K562 (cell line): ENCODE results near the gene RCC2. TPM values are rescaled to one million over a fixed set of nuclear protein-coding genes. Genes with fewer than 3 reads are reported as not detected.

Experiments
- TGIF2 ChIP-seq: sonication (generic); formaldehyde crosslinking; IDR thresholded peaks from 2 replicates; pipeline ENCODE4 v1.8.1; 2022; ENCODE audit warnings: mild to moderate bottlenecking, missing genetic modification reagents, moderate library complexity
- ZNF239 ChIP-seq: fragments of 250-450 bp; sonication (Bioruptor Pico); IDR thresholded peaks from 2 replicates; pipeline ENCODE4 v1.4.0; 2020; ENCODE audit warnings: mild to moderate bottlenecking
- polyA plus RNA-seq, 8 experiments: library from polyadenylated mRNA; depleted of rRNA in 4 of 8; stranded (reverse) in 5 of 8; unstranded in 3 of 8; fragments of >200 nt; fragmentation: Nextera tagmentation in 2 of 8; fragmentation: Illumina TruSeq in 1 of 8; extraction: Ambion mirVana in 2 of 8; extraction: Trizol in 1 of 8; gene quantifications; 2 replicates each; pipeline versions ENCODE4 v1.2.1 to v1.2.3, GENCODE V29; 2011 to 2014; ENCODE audit warnings: inconsistent platforms in 1 of 8, missing spikeins in 1 of 8
- total RNA-seq, 7 experiments: library from RNA; depleted of rRNA in 6 of 7; stranded (reverse); fragments of >200 nt in 6 of 7; fragmentation: Illumina TruSeq in 2 of 7; extraction: Trizol in 2 of 7; gene quantifications; 2 replicates each; pipeline versions ENCODE4 v1.2.1 to v1.2.3, GENCODE V29; 2011 to 2021; ENCODE audit warnings: low replicate concordance in 1 of 7
- TF ChIP-seq, protein P1 (sequence below), 2 experiments: fragments of 450-650 bp; IDR thresholded peaks; 2 replicates each; pipeline ENCODE4 v1.6.1; 2016; ENCODE audit warnings: mild to moderate bottlenecking in 2 of 2, borderline replicate concordance in 1 of 2, low read depth in 1 of 2, moderate library complexity in 1 of 2
- TF ChIP-seq, protein P2 (sequence below), 2 experiments: fragments of 450-650 bp in 1 of 2; sonication (generic) in 1 of 2; formaldehyde crosslinking in 1 of 2; IDR thresholded peaks; 2 replicates each; pipeline versions ENCODE4 v1.7.1 to v1.9.0; 2016 to 2022; ENCODE audit warnings: inconsistent platforms in 1 of 2, mild to moderate bottlenecking in 1 of 2, missing genetic modification reagents in 1 of 2

Gene RCC2
- total and polyA plus RNA-seq, 9 of the 15 experiments (the other 6 are each of a cell fraction or from before 2014, with no cell fraction given), result 31.8 to 292 (median 116) TPM

DNA sequence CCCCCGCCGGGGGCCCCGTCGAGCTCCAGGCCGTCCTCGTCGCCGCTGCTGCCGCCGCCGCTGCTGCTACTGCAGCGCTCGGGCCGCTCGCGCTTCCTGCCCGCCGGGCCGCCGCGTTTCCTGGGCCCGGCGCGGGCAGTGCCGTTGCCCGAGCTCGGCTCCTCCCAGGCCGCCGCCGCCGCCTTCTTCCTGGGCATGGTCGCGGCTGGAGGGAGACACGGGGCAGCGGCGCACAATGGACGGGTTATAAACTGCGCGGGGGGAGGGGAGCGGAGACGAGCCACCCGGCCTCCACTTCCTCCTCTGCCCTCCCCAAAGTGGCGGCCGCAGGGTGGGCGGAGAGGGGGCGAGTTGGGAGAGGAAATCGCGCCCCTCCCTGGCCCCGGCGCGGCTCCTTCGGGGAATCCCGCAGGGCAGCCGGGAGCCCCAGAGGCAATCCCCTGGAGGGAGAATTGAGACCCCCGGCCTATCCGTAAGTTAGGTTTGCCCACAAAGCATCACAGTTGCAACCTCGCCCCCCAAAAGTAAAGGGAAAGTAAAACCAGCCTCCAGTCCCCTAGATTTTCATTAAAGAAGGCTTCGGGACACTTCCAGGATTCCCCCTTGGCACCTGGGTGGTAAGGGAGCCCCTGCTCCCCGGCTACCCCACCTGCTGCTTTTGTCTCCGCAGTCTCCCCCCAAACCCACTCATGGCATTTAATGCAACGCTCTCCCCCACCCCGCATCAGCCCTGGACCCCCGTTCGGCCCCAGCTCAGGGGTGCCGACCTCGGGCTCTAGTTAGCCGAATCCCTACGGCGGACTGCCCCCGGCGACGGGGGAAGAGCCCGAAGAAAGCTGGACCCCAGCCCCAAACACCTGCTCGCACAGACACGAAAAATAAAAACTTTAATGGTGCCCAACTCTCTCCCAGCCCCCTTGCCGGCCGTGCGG, 893 bp downstream of the RCC2 start (continued):
- TF ChIP-seq, protein P1, sequence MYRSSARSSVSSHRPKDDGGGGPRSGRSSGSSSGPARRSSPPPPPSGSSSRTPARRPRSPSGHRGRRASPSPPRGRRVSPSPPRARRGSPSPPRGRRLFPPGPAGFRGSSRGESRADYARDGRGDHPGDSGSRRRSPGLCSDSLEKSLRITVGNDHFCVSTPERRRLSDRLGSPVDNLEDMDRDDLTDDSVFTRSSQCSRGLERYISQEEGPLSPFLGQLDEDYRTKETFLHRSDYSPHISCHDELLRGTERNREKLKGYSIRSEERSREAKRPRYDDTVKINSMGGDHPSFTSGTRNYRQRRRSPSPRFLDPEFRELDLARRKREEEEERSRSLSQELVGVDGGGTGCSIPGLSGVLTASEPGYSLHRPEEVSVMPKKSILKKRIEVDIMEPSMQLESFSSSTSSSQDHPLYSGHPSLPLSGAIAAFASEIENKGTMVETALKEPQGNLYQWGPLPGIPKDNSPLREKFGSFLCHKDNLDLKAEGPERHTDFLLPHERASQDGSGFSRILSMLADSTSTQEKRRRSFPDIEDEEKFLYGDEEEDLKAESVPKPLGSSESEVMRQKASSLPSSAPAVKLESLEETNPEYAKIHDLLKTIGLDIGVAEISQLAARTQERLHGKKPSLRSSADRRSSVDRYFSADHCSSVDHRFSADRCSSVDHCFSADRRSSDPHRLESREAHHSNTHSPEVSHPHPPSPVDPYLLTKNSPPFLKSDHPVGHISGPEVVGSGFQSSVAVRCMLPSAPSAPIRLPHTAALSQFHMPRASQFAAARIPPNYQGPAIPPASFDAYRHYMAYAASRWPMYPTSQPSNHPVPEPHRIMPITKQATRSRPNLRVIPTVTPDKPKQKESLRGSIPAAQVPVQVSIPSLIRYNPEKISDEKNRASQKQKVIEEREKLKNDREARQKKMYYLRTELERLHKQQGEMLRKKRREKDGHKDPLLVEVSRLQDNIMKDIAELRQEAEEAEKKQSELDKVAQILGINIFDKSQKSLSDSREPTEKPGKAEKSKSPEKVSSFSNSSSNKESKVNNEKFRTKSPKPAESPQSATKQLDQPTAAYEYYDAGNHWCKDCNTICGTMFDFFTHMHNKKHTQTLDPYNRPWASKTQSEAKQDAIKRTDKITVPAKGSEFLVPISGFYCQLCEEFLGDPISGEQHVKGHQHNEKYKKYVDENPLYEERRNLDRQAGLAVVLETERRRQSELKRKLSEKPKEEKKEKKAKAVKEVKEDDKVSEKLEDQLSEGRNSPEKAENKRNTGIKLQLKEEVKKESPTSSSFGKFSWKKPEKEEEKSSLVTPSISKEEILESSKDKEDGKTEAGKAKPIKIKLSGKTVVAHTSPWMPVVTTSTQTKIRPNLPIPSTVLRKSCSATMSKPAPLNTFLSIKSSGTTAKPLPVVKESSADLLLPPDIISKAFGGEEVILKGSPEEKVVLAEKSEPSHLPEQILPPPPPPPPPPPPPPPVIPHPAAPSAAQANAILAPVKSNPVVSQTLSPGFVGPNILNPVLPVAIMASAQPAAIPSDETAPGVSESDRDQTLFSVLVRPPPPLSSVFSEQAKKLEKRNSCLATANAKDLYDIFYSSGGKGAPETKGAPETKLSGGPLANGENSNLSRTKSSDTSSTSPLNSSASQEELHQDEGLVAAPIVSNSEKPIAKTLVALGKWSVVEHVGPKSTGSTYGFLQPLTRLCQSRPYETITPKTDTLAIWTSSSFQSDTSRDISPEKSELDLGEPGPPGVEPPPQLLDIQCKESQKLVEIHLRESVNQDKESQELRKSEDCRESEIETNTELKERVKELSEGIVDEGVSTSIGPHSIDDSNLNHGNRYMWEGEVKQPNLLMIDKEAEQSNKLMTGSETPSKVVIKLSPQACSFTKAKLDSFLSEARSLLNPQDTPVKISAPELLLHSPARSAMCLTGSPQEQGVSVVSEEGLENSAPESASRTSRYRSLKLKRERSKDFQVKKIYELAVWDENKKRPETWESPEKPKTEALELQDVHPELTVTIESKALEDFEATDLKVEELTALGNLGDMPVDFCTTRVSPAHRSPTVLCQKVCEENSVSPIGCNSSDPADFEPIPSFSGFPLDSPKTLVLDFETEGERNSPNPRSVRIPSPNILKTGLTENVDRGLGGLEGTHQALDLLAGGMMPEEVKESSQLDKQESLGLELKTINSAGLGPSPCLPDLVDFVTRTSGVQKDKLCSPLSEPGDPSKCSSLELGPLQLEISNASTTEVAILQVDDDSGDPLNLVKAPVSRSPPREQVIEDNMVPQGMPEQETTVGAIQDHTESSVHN (IDR thresholded peaks at IDR 0.05; ENCODE audit: borderline replicate concordance in 1 of 2, low read depth in 1 of 2), result no peak
- TF ChIP-seq ZNF239 (CRISPR knock-in tag), result no peak
- TF ChIP-seq, protein P2, sequence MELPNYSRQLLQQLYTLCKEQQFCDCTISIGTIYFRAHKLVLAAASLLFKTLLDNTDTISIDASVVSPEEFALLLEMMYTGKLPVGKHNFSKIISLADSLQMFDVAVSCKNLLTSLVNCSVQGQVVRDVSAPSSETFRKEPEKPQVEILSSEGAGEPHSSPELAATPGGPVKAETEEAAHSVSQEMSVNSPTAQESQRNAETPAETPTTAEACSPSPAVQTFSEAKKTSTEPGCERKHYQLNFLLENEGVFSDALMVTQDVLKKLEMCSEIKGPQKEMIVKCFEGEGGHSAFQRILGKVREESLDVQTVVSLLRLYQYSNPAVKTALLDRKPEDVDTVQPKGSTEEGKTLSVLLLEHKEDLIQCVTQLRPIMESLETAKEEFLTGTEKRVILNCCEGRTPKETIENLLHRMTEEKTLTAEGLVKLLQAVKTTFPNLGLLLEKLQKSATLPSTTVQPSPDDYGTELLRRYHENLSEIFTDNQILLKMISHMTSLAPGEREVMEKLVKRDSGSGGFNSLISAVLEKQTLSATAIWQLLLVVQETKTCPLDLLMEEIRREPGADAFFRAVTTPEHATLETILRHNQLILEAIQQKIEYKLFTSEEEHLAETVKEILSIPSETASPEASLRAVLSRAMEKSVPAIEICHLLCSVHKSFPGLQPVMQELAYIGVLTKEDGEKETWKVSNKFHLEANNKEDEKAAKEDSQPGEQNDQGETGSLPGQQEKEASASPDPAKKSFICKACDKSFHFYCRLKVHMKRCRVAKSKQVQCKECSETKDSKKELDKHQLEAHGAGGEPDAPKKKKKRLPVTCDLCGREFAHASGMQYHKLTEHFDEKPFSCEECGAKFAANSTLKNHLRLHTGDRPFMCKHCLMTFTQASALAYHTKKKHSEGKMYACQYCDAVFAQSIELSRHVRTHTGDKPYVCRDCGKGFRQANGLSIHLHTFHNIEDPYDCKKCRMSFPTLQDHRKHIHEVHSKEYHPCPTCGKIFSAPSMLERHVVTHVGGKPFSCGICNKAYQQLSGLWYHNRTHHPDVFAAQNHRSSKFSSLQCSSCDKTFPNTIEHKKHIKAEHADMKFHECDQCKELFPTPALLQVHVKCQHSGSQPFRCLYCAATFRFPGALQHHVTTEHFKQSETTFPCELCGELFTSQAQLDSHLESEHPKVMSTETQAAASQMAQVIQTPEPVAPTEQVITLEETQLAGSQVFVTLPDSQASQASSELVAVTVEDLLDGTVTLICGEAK (IDR thresholded peaks at IDR 0.05), result peak; percentile 60; the same call in 1 of the 2 replicates
- TF ChIP-seq, protein P2 (CRISPR knock-in tag; IDR thresholded peaks at IDR 0.05), result no peak
- no peak for TF ChIP-seq TGIF2 (CRISPR knock-in tag)
